Uterus (tissue), 2 donors: ENCODE results near the gene TMEM219.

Source experiments
- CTCF ChIP-seq, 4 experiments: fragments of 200-600 bp in 2 of 4; fragments of 450-650 bp in 2 of 4; sonication (generic) in 2 of 4; IDR thresholded peaks; one replicate each; pipeline ENCODE4 v1.5.1; 2016 to 2019; ENCODE audit warnings: antibody characterized with exemption in 4 of 4, mild to moderate bottlenecking in 2 of 4, moderate library complexity in 1 of 4
- POLR2A ChIP-seq, 2 donors: fragments of 450-650 bp; IDR thresholded peaks; one replicate each; pipeline ENCODE4 v1.6.1; 2016; ENCODE audit warnings: antibody characterized with exemption in 2 of 2, mild to moderate bottlenecking in 1 of 2, moderate library complexity in 1 of 2

- no peak for TF ChIP-seq CTCF (IDR thresholded peaks at IDR 0.05)
- no peak for TF ChIP-seq POLR2A (IDR thresholded peaks at IDR 0.05)
Measured at GRCh38 chr16:29986231-29986630, 24.4 kb downstream of the TMEM219 start.
